IMR-90 (cell line): Measurements from ENCODE around the gene ABCC8. TPM values are rescaled to one million over a fixed set of nuclear protein-coding genes. Genes with fewer than 3 reads are reported as not detected.

Experiments
- ATAC-seq: fragments of 200-7000 bp; cut with Tn5 transposase; 2 replicates; pipeline ENCODE4 v1.9.1; 2020; ENCODE audit warnings: low read depth, mild to moderate bottlenecking, moderate library complexity
- BruUV-seq: library from RNA; stranded (reverse); fragments of 400-500 nt; replicated peaks from 2 replicates; lab custom pipeline; 2021; lab: Mats Ljungman, UMichigan
- CTCF ChIA-PET: fragments of 300-600 bp; formaldehyde crosslinking; extraction: SDS; loops from one replicate; lab custom pipeline; 2021; ENCODE audit warnings: antibody characterized with exemption; lab: Yijun Ruan, JAX
- POLR2A ChIA-PET: fragments of 300-600 bp; sonication (Branson Sonifier 250); formaldehyde crosslinking; loops from one replicate; lab custom pipeline; 2022; ENCODE audit warnings: antibody characterized with exemption; ENCODE audit not compliant: unreplicated experiment; lab: Charles Lee
- DNase-seq: peaks from one replicate; pipeline ENCODE4 v3.0.0; 2013
- H2AFZ ChIP-seq: replicated peaks from 2 replicates; pipeline ENCODE3; 2013; ENCODE audit warnings: low read length, mild to moderate bottlenecking; ENCODE audit not compliant: poor library complexity
- H2AK5ac ChIP-seq: 2 replicates; pipeline ENCODE4 v1.6.1; 2013; ENCODE audit warnings: low read depth, low read length, inconsistent platforms
- H2AK9ac ChIP-seq: replicated peaks from 2 replicates; pipeline ENCODE3; 2013; ENCODE audit warnings: mild to moderate bottlenecking, low read depth, low read length, moderate library complexity; ENCODE audit not compliant: poor library complexity
- H2BK120ac ChIP-seq: 2 replicates; pipeline ENCODE4 v1.6.1; 2013; ENCODE audit warnings: low read depth, low read length, inconsistent platforms
- H2BK15ac ChIP-seq: 3 replicates; pipeline ENCODE4 v1.6.1; 2013; ENCODE audit warnings: low read depth, low read length, inconsistent platforms
- H2BK20ac ChIP-seq: 2 replicates; pipeline ENCODE4 v1.6.1; 2013; ENCODE audit warnings: low read depth, mild to moderate bottlenecking, inconsistent platforms, low read length, moderate library complexity
- H2BK5ac ChIP-seq: 2 replicates; pipeline ENCODE4 v1.6.1; 2013; ENCODE audit warnings: mild to moderate bottlenecking, low read depth, low read length, inconsistent platforms; ENCODE audit not compliant: poor library complexity, severe bottlenecking
- H3K14ac ChIP-seq: replicated peaks from 2 replicates; pipeline ENCODE4 v1.6.1; 2013; ENCODE audit warnings: low read depth, low read length, inconsistent platforms
- H3K18ac ChIP-seq: 2 replicates; pipeline ENCODE4 v1.6.1; 2013; ENCODE audit warnings: low read depth, low read length, control low read depth
- H3K23ac ChIP-seq: 2 replicates; pipeline ENCODE4 v1.6.1; 2013; ENCODE audit warnings: low read depth, low read length, inconsistent platforms
- H3K27ac ChIP-seq: 2 replicates; pipeline ENCODE4 v1.5.1; 2013; ENCODE audit warnings: mild to moderate bottlenecking, control low read depth, low read length; ENCODE audit not compliant: insufficient read depth
- H3K27me3 ChIP-seq: 2 replicates; pipeline ENCODE4 v1.6.1; 2013; ENCODE audit warnings: low read length; ENCODE audit not compliant: control insufficient read depth, insufficient read depth
- H3K36me3 ChIP-seq: 2 replicates; pipeline ENCODE4 v1.6.1; 2013; ENCODE audit warnings: low read length, mixed read lengths; ENCODE audit not compliant: control insufficient read depth, insufficient read depth
- H3K4ac ChIP-seq: 2 replicates; pipeline ENCODE4 v1.6.1; 2013; ENCODE audit warnings: low read depth, low read length, inconsistent platforms
- H3K4me1 ChIP-seq: 2 replicates; pipeline ENCODE4 v1.6.1; 2013; ENCODE audit warnings: low read length, mixed read lengths; ENCODE audit not compliant: control insufficient read depth, insufficient read depth
- H3K4me2 ChIP-seq: 2 replicates; pipeline ENCODE4 v1.6.1; 2013; ENCODE audit warnings: low read depth, mild to moderate bottlenecking, control low read depth, low read length, moderate library complexity
- H3K4me3 ChIP-seq: 2 replicates; pipeline ENCODE4 v1.5.1; 2013; ENCODE audit warnings: low read depth, mild to moderate bottlenecking, control low read depth, low read length, moderate library complexity; ENCODE audit not compliant: insufficient read depth
- H3K56ac ChIP-seq: 2 replicates; pipeline ENCODE4 v1.6.1; 2013; ENCODE audit warnings: low read length, inconsistent platforms; ENCODE audit not compliant: insufficient read depth; ENCODE audit errors: extremely low read depth
- H3K79me1 ChIP-seq, 2 experiments: 2 replicates each; pipeline ENCODE4 v1.6.1; 2013; ENCODE audit warnings: low read length in 2 of 2, inconsistent platforms in 1 of 2, low read depth in 1 of 2
- H3K9ac ChIP-seq: 2 replicates; pipeline ENCODE4 v1.6.1; 2013; ENCODE audit warnings: low read depth, low read length, control low read depth
- H3K9me1 ChIP-seq: 2 replicates; pipeline ENCODE4 v1.6.1; 2013; ENCODE audit warnings: low read length, inconsistent platforms; ENCODE audit not compliant: insufficient read depth
- H3K9me3 ChIP-seq: 2 replicates; pipeline ENCODE4 v1.6.1; 2013; ENCODE audit warnings: low read length; ENCODE audit not compliant: control insufficient read depth, insufficient read depth
- H4K20me1 ChIP-seq: 2 replicates; pipeline ENCODE4 v1.6.1; 2013; ENCODE audit warnings: low read length, inconsistent platforms; ENCODE audit not compliant: insufficient read depth
- H4K5ac ChIP-seq: 2 replicates; pipeline ENCODE4 v1.6.1; 2013; ENCODE audit warnings: mild to moderate bottlenecking, low read depth, low read length, control low read depth
- H4K8ac ChIP-seq, 2 experiments: 2 replicates each; pipeline ENCODE4 v1.6.1; 2013; ENCODE audit warnings: low read depth in 2 of 2, low read length in 2 of 2, control low read depth in 1 of 2, inconsistent platforms in 1 of 2
- H4K91ac ChIP-seq: 2 replicates; pipeline ENCODE4 v1.6.1; 2013; ENCODE audit warnings: low read depth, low read length, inconsistent platforms; ENCODE audit not compliant: insufficient read depth
- BHLHE40 ChIP-seq: fragments of 150-350 bp; IDR thresholded peaks from 2 replicates; pipeline ENCODE4 v1.6.1; 2016; ENCODE audit warnings: mild to moderate bottlenecking, low read depth, low read length
- CHD1 ChIP-seq: IDR thresholded peaks from 2 replicates; pipeline ENCODE4 v1.6.1; 2012; ENCODE audit warnings: low read depth, low read length, improper control_type of control experiment
- FOS ChIP-seq: fragments of 150-350 bp; IDR thresholded peaks from 2 replicates; pipeline ENCODE4 v1.6.1; 2016; ENCODE audit warnings: low read depth, low read length
- MAZ ChIP-seq: IDR thresholded peaks from 2 replicates; pipeline ENCODE4 v1.6.1; 2012; ENCODE audit warnings: low read depth, mild to moderate bottlenecking, low read length, improper control_type of control experiment, moderate library complexity, borderline replicate concordance
- MXI1 ChIP-seq: IDR thresholded peaks from 2 replicates; pipeline ENCODE4 v1.6.1; 2012; ENCODE audit warnings: low read depth, mild to moderate bottlenecking, low read length, moderate library complexity, borderline replicate concordance
- WGBS, 2 experiments: methylation state at CpG; one replicate each; pipeline versions ENCODE4 v1.1.5 to v1.1.7; 2013; ENCODE audit warnings: missing lambda C conversion rate in 2 of 2; ENCODE audit not compliant: insufficient read length in 1 of 2; ENCODE audit errors: extremely low coverage in 2 of 2; 5-methylcytosine and 5-hydroxymethylcytosine counted together
- dilution Hi-C: fragments of 300-500 bp; cut with HindIII; formaldehyde crosslinking; loops from one replicate; pipeline ENCODE4 v1.14.3; 2018; ENCODE audit warnings: low sequenced_read_pairs; ENCODE audit not compliant: unreplicated experiment
- in situ Hi-C: fragments of 300-500 bp; cut with MboI; formaldehyde crosslinking; loops from 3 replicates; pipeline ENCODE4 v1.14.3; 2019; ENCODE audit warnings: low sequenced_read_pairs, inconsistent platforms, mixed read lengths
- intact Hi-C: fragments of 100-400 bp; cut with micrococcal nuclease; formaldehyde crosslinking; loops from 2 replicates; pipeline ENCODE4 v1.10.0; 2022
- polyA plus RNA-seq, 3 experiments: library from polyadenylated mRNA; depleted of rRNA; stranded (reverse); fragments of >200 nt; gene quantifications; 2 replicates each; pipeline ENCODE4 v1.2.3, GENCODE V29; 2012; ENCODE audit warnings: low replicate concordance in 1 of 3
- total RNA-seq: library from RNA; depleted of rRNA; stranded (reverse); fragments of >200 nt; gene quantifications from 2 replicates; pipeline ENCODE4 v1.2.3, GENCODE V29; 2012
- TF ChIP-seq, protein P1 (sequence below): conservative IDR thresholded peaks from 2 replicates; pipeline ENCODE4 v1.5.1; 2012; ENCODE audit warnings: mild to moderate bottlenecking, low read depth, low read length, improper control_type of control experiment
- TF ChIP-seq, protein P2 (sequence below): fragments of 150-350 bp; IDR thresholded peaks from 2 replicates; pipeline ENCODE4 v1.6.1; 2016; ENCODE audit warnings: low read depth, mild to moderate bottlenecking, low read length, moderate library complexity, borderline replicate concordance

The ABCC8 gene
- total and polyA plus RNA-seq, 2 of the 4 experiments (the other 2 are of a cell fraction), result not detected

DNA sequence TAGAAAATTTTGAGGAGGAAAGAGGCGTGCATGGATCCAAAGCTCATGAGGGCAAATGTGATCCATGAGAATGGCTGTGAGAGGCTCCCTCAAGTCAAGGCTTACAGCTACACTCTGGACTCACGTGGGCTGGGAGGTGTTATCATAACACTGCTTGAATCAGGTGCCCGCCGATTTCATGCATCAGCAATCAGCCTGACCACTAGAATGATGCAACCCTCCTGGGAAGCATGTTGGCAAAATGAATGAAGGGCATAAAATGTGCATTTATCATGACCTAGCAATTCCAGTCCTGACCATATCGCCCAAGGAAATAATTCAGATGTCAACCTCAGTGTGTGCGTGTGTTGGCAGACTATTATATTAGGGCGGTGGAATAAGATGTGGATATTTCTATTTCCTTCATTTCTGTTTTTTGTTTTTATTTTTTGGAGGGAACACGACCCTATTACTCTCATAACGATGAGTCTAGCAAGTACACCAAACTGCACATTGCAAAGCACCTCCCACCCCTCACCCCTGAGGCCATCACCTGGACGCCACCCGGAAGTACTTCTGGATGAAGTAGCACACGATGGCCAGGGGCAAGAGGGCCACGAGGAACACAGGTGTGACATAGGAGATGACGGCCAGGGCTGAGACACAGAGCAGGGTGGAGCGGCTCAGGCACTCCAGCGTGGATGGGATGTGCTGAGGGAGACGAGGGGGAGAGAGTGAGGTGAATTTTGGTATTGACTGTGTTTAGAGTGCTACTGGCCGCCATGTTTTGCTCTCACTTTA lies 72.5 kb downstream of the ABCC8 start:
- H2BK15ac ChIP-seq, result no peak overlapping the region
- no peak overlapping the region for H4K91ac ChIP-seq
- ChIA-PET POLR2A (no interaction called here), CTCF (interaction anchor here (1.0 kb wide), 1 partner anchor 20 kb away, joined by 3 read pairs; no protein-coding TSS in a partner anchor)
- intact Hi-C loops (no loop called here), dilution Hi-C loops (no loop called here), in situ Hi-C loops (no loop called here)
- H4K5ac ChIP-seq, result no peak overlapping the region
- no peak overlapping the region for H3K27ac ChIP-seq
- no peak overlapping the region for H3K4me3 ChIP-seq
- no peak overlapping the region for H2AK5ac ChIP-seq
- H3K4ac ChIP-seq, result no peak overlapping the region
- H2AFZ ChIP-seq, result no peak overlapping the region
- H3K14ac ChIP-seq, result no peak overlapping the region
- BruUV-seq, result no TSS peak
- H3K9ac ChIP-seq, result no peak overlapping the region
- H3K27me3 ChIP-seq, result peaks cover 8% of the 10 kb centered on the region
- H4K8ac ChIP-seq, result no peak overlapping the region
- no peak overlapping the region for H3K4me2 ChIP-seq
- H3K9me1 ChIP-seq, result no peaks in the 10 kb centered on the region
- TF ChIP-seq BHLHE40 (no peak), CHD1 (no peak), MXI1 (no peak), MAZ (no peak), FOS (no peak)
- TF ChIP-seq, protein P1, sequence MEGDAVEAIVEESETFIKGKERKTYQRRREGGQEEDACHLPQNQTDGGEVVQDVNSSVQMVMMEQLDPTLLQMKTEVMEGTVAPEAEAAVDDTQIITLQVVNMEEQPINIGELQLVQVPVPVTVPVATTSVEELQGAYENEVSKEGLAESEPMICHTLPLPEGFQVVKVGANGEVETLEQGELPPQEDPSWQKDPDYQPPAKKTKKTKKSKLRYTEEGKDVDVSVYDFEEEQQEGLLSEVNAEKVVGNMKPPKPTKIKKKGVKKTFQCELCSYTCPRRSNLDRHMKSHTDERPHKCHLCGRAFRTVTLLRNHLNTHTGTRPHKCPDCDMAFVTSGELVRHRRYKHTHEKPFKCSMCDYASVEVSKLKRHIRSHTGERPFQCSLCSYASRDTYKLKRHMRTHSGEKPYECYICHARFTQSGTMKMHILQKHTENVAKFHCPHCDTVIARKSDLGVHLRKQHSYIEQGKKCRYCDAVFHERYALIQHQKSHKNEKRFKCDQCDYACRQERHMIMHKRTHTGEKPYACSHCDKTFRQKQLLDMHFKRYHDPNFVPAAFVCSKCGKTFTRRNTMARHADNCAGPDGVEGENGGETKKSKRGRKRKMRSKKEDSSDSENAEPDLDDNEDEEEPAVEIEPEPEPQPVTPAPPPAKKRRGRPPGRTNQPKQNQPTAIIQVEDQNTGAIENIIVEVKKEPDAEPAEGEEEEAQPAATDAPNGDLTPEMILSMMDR, result no peak
- TF ChIP-seq, protein P2, sequence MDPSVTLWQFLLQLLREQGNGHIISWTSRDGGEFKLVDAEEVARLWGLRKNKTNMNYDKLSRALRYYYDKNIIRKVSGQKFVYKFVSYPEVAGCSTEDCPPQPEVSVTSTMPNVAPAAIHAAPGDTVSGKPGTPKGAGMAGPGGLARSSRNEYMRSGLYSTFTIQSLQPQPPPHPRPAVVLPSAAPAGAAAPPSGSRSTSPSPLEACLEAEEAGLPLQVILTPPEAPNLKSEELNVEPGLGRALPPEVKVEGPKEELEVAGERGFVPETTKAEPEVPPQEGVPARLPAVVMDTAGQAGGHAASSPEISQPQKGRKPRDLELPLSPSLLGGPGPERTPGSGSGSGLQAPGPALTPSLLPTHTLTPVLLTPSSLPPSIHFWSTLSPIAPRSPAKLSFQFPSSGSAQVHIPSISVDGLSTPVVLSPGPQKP, result no peak
- H3K18ac ChIP-seq, result no peak overlapping the region
- 75% methylated on average over 2 of the region's 18 CpGs; no CpG with 5 or more reads in 1 of the 2 experiments for WGBS, 2 experiments
- DNase-seq (no peak), ATAC-seq (no peak)
- H2AK9ac ChIP-seq, result no peak overlapping the region
- no peak overlapping the region for H2BK120ac ChIP-seq
- no peaks in the 10 kb centered on the region for H3K36me3 ChIP-seq
- H3K56ac ChIP-seq, result no peak overlapping the region
- H3K9me3 ChIP-seq, result 0 out of 2 replicates have a peak, but pooled peaks cover 3% of the 10 kb centered on the region
- H3K79me1 ChIP-seq, result no peaks in the 10 kb centered on the region
- H3K23ac ChIP-seq, result no peak overlapping the region
- no peak overlapping the region for H2BK5ac ChIP-seq
- H4K20me1 ChIP-seq, result no peaks in the 10 kb centered on the region
- no peaks in the 10 kb centered on the region for H3K4me1 ChIP-seq
- no peak overlapping the region for H2BK20ac ChIP-seq
